Stimulated activated CD8-positive, alpha-beta memory T cell treated with anti-CD3 and anti-CD28 coated beads, Interleukin-2, amount 100 ng/mL, for 1 hour (primary cell): Measurements from ENCODE around the gene KIRREL3.
A peak's percentile ranks its signal among the peaks of the same experiment; 100 is the strongest.

ENCODE experiments used
- DNase-seq, 2 donors: peaks; one replicate each; pipeline ENCODE4 v3.0.0-alpha.2; 2020; ENCODE audit warnings: low read depth in 2 of 2

KIRREL3 gene

DNA sequence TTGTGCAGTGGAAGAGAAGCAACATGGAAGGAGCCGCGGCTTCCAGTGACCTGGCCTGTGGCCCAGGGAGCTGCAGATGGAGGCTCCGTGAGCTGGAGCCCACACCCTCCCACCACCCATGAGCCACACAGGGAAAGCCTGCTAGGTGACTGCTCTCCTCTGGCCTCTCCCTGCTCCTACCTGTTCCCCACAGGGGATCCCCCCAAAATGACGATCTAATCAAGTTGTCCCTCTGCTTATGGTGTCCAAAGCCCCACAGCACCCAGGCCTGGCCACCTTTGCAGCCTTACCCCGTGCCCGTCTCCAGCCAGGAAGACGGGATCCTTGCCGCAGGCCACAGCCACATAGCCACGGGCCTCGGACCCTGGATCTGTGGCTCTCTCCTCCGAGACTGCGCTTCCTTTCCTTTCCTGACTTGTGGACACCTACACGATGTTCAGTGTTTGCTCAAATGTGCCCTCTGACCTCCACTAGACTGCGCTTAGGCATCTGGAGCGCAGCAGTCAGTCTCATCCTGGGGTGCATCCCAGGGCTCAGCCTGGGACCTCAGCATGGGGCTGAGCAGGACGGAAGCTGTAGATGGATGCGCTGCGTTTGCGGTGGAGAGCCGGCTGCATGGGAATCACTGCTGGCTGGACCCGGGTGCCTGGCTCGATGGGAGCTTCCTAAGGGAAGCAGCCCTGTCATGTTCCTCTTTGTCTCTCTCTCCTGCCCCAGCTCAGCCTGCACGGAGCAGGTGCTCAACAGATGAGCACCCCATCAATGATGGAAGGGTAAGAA, 511.8 kb downstream of the KIRREL3 start:
- no peak for DNase-seq

DNA sequence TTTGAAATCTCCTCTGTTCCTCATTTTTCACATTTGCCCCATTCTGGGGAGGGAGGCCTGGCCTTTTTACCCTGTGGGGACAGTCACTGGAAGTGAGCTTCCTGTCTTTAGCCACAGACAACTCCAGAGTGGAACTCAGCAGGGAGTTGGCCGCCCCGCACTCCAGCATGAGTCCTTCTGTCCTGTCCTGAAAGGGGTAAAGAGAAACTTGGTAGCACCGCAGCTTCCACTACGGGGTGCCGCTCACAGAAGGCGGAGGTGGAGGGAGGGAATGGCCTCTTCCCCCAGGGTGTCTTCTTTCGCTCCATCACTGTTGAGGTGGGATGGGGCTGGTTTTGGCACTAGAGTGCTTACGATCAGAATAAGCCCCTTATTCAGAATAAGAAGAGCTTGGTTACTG, 512.9 kb downstream of the KIRREL3 start:
- DNase-seq, result no peak

DNA sequence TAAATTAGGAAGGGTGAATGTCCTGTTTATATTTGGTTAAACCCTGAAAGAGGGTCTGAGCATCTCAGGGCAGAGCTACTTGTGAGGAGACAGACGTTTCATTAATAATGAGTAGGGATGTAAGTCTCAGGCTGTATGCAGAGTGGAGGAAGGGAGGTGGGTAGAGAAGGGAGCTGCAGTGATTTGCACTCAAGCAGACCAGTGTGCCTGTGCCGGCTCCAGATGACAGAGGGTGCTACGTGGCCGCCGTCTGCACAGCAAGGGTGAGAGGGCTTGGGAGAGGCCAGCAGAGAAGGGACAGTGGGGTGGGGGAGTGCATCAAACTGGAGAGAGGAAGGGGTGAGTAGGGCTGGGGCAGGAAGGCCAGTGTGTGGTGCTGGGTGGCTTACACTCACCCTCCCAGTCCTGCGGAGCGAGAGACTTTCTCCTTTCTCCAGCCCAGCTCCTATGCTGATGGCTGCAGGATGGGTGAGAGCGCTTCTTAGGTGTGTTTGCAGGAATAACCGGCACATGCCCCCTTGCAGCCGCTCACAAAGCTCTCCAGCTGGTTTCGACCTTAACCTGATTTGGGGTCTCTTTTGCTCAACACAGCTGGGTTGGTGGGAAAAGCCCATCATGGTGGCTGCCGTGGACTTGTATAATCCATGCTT, 514.5 kb downstream of the KIRREL3 start:
- DNase-seq, result no peak

DNA sequence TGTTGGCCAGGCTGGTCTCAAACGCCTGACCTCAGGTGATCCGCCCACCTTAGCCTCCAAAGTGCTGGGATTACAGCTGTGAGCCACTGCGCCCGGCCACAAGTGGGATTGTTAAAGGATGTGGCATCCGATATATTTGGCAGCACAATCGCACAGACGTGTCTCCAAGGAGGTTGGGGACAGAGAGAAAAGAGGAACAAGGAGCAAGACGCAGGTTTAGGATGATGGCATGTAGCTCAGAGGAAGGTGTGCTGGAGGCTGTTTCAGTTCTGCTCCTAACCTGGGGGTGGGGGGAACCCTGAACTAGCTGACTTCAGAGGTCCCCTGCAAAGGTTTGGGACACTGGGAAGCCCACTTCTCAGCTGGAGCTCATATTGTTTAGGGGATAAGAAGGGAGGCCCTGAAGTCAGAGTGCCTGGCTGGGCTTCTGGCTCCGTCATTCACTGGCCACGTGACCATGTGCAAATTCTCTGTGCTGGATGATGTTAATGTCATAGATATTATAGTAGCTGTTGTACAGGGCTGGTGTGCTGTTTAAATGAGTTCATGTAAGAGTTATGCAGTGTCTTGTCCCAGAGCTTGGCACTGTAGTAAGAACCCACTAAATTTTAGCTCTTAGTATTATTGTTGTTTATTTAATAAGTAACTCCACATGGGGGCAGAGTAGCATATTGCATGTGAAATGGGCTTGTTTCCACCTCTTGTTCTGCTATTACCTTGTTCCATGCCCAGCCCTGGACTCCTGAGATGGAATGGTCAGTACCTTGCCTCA, 515.4 kb downstream of the KIRREL3 start:
- no peak for DNase-seq

DNA sequence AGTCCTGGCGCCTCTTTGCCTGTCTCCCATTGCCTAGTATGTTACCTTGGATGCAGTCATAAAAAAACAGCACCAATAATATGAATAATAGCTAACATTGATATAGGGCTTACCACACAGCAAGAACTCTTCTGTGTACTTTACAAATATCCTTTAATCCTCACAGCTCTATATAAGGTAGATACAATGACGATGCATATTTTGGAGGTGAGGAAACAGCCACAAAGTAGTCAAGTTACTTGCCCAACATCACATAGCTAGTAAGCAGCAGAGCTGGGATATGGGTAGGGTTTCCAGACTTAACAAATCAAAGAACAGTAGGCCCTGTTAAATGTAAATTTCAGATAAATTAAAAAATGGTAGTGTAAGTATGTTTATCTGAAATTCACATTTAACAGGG, 516.3 kb downstream of the KIRREL3 start:
- DNase-seq, result no peak

DNA sequence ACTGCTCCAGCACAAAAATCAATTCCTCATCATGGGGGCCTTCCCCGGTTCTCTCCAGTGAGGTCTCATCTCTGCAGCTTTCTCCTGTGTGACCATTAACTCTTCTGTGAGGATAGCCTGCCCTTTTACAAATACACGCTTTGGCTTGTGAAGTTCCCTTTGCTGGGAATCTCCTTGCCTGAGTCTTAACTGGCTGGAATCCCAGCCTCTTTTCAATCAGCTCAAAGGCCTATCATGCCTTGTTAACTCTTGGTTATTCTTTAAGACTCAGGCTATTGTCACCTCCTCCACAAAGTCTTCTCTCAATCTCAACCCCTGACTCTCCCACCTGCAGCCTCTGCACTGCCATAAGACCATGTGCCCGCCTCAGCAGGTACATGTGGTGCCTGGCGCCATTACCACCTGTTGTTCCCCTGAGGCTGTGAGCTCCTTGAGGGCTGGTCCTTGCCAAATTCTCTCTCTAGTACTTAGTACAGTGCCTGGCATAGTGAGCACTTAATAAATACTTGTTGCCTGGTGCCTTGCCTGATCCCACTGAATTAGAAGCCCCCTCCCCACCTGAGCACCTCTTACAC, 516.9 kb downstream of the KIRREL3 start:
- DNase-seq, result no peak

DNA sequence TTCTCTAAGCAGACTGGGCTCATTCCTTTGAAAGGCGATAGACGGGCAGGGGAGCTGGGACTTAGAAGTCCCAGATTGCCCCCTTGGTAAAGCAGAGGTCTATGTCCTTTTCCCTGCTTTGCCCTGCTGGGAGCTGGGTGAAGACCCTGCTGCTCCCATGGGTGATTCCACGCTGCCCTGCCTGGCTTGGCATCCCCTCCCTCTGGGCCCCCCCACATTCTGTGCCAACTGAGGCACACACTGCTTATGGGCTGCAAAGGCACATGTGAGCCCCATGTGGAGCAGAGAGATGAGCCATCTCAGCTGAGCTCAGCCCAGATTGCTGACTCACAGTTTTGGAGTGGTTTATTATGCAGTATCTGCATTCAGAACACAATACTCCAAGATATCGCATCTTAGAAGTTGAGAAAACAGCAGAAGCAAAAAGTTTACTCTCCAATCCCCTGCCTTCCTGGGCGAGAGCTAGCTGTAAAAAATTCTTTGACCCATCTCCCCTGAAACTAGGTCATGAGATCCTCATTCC, 517.9 kb downstream of the KIRREL3 start:
- DNase-seq, result no peak

DNA sequence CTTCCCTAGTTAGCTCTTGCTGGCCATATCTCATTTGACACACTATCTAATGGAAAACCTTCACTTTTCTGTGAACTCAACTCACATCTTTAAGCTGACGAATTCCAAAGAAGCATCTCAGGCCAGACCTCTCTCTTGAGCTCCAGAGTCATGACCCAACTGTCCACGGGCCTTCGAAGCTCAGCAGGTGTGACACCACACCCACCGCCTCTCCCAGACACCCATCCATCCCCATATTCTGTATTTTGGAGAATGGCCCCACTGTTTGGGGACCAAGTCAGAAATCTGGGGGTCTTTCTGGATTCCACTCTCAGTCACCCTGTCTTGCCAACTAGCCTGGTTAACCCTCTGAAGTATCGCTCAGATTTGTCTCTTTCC, 519.3 kb downstream of the KIRREL3 start:
- no peak for DNase-seq

DNA sequence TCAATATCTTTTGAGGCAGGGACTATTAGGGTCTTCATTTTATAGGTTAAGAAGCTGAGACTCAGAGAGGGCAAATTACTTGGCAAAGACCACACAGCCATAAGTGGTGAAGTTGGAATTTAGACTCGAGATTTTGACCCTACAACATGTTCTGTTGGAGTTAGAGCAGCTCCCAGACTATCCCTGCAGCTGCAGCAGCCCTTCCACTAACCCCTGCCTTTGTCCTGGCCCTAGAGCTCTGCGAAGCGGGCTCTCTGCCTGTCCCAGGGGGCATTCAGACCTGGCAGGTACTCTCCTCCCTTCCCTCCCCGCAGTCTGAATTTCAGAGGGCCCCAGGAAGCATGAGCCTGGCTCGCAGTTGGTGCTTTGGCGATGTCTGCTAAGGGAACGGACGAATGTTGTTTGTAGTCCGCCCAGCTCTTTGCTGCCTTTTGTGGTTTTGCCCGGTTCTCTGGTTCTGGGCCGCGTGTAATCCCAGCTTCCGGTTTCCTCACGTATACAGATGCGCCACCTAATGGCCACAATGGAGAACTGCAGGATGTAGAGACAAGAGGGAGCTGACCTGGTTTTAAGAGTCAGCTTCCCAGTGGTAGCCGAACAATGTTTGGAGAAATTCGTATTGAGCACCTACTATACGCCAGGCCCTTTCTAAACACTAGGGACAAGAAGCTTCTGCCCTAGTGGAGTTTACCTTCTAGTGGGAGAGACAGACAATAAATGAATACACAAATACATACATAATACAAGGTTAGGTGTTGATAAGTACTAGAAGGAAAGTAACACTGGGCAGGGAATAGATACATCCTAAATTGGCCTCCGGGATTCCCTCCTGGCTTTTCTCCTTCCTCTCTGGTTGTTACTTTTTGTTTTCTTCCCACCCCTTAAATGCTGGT, 519.9 kb downstream of the KIRREL3 start:
- DNase-seq, result peak; percentile 41 to 46

DNA sequence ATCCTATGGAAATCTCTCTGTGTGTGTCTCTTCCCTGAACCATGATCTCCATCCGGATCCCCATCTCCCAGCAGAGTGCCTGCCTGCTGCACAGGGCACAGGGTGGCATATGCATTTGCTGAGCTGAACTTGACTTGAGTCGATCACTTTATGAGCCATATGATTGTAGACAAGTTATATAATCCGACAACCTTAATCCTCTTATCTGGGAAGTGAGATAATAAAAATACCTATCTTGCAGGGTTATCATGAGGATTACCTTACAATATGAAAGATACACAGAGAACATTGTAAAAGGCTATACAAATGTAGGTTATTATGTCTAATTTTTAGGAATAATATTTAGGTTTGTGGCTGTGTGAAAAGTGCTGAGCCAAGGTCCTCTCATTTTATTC, 520.6 kb downstream of the KIRREL3 start:
- no peak for DNase-seq

DNA sequence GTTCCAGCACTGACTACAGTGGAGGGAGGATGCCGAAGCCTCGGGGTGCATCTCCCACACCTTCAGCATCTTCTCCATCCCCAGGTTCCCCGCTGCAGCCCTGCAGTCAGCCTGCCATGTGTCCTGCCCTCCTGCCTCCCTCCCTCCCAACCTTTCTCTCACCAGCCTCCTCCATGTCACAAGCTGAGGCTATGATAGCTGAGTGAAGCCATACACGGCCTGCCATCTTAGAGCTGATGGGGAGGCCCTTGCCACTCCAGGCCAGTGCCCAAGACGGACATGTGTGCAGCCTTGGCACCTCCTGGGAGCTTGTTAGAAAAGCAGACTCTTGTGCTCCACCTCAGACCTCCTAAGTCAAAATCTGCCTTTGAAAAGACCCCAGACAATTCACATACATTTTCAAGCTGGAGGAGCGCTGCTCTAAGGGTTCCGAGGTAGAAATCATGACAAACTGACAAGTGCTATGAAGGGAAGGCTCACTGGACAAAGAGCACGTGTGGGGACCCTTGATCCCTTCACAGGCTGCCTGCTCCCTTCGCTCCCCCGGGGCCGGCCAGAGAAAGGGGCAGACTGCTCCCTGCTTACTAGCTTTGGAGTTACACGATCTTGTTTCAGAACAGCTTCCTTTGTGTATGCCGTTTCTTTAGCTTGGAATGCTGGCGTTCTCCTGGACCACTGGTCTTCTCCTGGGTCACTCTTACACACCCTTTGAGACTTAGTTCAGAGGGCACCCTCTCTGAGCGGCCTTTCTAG, 521.2 kb downstream of the KIRREL3 start:
- DNase-seq, result no peak

DNA sequence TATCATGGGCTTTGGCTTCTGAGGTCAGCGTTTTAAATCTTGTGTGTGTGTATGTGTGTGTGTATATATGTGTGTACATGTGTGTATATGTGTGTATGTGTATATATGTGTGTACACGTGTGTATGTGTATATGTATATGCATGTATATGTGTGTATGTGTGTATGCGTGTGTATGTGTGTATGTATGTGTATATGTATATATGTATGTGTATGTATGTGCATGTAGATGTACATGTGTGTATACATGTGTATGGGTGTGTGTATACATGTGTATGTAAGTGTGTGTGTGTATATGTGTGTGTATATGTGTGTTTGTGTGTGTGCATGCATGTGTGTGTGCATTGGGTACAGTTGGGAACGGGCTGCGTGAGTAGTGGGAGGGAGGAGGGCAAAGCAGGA, 522.1 kb downstream of the KIRREL3 start:
- DNase-seq, result no peak

DNA sequence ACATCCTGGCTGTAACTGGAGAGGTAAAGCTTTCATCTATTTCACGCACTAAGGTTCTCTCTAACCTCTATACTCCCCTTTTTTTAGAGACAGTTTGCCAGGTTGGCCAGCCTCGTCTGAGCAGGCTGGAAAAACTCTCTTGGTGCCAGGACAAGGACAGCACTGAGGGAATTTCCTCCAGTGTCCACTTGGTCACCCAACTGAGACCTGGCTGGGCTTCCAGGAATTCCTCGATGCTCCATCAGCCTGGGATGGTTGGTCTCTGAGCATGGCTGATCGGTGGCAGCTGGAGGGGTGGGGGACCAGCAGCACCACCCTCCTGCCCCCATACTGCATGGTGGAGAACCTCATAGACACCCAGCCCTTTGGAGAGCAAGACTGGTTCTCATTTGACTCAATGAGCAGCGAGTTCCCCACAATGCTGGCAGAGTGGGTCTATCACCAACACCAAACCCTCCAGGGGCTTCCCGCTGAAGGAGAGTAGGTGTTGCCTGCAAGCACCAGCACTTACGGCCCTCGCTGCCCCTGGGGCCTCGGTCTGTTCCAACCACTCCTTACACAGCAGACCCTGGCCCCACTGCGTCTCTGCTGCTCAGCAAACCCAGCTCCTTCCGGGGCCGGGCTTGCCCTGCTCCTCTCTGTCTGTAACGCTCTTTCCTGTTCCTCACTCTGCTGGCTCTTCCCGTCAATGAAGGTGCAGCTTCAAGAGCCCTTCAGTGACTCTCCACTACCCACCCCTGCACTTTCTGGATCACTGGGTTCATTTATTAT, 522.9 kb downstream of the KIRREL3 start:
- no peak for DNase-seq

DNA sequence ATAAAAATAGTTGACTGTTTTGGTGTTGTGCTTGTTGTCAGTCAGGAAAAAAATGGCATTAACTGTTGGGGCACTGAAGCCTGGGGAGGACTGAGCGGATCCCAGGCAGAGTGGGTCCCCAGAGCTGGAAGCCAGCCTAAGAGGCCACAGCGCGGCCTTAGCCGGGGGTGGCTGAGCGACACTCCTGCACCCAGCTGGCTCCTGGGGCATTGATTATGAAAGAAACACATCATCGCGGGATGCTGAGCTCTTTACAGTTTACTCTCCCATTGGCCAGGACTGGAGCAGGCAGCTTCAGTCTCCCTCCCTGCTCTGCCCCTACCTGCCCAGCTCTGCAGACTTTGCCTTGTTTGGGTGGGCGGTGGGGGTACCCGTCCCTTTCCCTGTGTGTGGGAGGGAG, 523.6 kb downstream of the KIRREL3 start:
- DNase-seq, result no peak

DNA sequence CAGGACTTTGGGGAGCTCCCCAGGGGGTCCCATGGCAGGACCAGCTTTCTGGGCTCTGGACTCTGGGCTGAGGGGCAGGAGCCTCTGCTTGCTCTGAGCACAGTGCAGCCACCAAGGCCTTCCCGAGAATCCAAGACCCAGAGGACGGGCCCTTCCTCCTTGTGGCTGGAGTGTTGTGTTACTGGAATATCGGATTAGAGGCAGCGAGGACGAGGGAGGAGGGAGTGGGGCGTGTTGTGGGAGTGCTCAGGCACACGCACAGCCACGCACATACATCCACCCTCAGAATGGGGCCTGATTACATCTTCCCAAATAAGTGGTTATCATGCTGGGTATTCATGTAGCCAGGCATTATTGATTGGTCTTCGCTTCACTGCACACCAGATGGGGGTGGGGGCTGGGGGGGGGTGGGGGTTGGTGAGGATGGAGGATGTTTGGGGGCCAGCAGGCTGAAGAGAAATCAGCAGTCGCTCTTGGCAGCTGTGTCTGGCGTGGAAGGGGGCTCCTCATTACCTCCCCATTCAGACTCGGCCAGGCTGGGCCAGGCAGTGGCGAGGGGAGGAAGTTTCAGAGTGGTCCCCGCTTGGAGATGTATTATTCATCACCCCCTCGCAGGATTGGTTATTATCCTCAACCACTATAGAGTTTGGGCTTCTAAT, 524.2 kb downstream of the KIRREL3 start:
- DNase-seq, result no peak

DNA sequence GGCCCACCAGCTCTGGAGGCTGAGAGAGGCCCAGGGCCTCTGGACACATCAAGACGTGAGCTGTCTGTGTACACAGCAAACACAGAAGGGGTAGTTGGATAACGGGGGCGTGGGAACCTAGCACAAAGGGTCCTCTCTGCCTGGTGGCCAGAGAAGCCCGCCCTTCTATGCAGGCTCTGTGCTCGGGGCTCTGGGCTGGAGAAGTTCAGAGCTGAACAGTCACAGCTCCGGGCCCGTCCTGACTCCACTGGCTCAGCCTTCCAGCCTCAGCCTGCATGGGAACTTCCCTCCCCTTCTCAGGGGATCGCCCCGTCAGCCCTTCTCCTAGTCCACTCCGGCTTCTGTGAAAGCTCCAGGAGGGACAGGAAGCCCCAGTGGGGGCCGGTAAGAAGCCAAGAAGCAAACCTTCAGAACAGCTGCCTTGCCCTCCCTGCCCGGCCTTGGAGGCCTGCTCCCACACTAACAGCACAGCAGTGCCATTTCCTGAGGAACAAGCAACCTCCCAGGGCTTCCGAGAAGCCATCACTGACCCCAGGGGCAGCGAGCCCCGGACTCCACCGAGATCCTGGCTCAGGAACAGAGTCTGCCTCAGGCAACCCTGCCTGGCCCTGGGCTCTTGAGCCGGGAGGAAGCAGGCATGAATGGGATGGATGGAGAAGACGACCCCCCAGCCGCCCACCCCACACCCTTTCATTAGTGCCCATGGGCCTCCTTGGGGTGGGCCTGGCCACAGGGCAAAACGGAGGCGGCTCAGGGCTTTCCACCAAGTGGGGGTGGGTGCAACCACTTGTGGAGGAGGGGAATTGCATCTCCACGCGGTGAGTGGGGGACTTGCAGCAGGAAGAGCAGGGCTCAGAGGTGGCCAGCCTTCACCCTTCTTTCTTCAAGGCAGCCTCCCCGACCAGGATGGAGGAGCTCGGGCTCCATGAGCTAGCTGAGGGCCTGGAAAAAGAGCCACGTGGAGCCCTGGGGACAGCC, 525.3 kb downstream of the KIRREL3 start:
- DNase-seq, result no peak

DNA sequence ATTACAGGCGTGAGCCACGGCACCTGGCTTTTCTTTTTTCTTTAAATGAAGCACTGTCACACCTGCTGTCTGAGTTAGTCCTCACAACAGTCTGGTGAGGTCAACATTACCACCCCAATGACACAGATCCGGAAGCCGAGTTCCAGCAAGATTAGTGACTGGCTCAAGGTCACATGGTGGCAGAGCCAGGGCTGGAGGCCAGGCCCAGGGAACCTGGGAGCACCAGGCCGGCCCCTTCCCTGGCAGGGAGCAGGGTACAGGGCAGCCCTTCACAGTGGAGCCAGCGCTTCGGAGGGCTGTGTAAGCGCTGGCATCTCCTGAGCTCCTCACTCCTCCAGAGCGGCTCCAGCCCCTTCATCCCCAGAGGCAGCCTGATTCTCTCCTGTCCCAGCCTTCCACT, 526.4 kb downstream of the KIRREL3 start:
- no peak for DNase-seq

DNA sequence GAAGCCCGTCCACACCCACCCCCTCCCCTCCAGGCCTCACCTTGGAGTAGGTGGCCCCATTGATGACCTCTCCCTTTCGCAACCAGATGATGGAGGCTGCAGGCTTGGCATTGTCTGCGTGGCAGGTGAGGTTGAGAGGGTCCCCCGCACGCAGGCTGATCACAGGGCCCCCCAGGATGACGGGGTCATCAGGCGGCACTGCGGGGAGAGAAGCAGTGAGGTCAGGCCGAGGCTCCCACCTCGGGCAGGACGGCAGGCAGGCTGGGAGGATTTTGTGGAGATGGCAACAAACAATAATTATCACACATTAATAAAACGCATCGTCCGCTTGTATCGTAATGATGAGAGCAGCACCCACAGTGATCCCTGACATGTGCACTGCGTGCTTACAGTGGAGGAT, 527.3 kb downstream of the KIRREL3 start:
- DNase-seq, result no peak
